CD4-positive, alpha-beta memory T cell (primary cell): Measurements from ENCODE around the gene CCNJL. TPM values are rescaled to one million over a fixed set of nuclear protein-coding genes. Genes with fewer than 3 reads are reported as not detected.
"Not testable (repeated sequence)": the region's sequence is repeated elsewhere in the genome, so short reads cannot be mapped to it uniquely, and the experiment has no call there.

ENCODE experiments used
- CTCF ChIA-PET: fragments of 350-600 bp; sonication (Branson Sonifier 250); formaldehyde crosslinking; loops from one replicate; lab custom pipeline; 2021; ENCODE audit warnings: inconsistent platforms; ENCODE audit not compliant: partially characterized antibody; lab: Charles Lee
- POLR2A ChIA-PET: fragments of 350-600 bp; sonication (Branson Sonifier 250); formaldehyde crosslinking; loops from one replicate; lab custom pipeline; 2021; ENCODE audit not compliant: partially characterized antibody; lab: Charles Lee
- DNase-seq, 5 donors: peaks; one replicate each; pipeline versions ENCODE4 v3.0.0 to v3.0.0-alpha.2; 2020 to 2022; ENCODE audit warnings: mixed read lengths in 1 of 5
- H3K27ac ChIP-seq: one replicate; pipeline ENCODE4 v1.7.0; 2013; ENCODE audit warnings: low read depth, low read length
- H3K27me3 ChIP-seq: 2 replicates; pipeline ENCODE4 v1.7.0; 2013; ENCODE audit warnings: mild to moderate bottlenecking, low read length, moderate library complexity; ENCODE audit not compliant: insufficient read depth
- H3K36me3 ChIP-seq: 2 replicates; pipeline ENCODE4 v1.7.0; 2013; ENCODE audit warnings: mild to moderate bottlenecking, low read length, moderate library complexity; ENCODE audit not compliant: insufficient read depth
- H3K4me1 ChIP-seq: 2 replicates; pipeline ENCODE4 v1.7.0; 2013; ENCODE audit warnings: mild to moderate bottlenecking, low read length, moderate library complexity; ENCODE audit not compliant: insufficient read depth
- H3K4me3 ChIP-seq, 2 donors: one replicate each; pipeline ENCODE4 v1.7.0; 2013; ENCODE audit warnings: low read length in 2 of 2, mild to moderate bottlenecking in 1 of 2
- H3K9me3 ChIP-seq, 2 donors: one replicate each; pipeline ENCODE4 v1.7.0; 2013; ENCODE audit warnings: low read length in 2 of 2, control low read depth in 1 of 2; ENCODE audit not compliant: control insufficient read depth in 1 of 2
- H3K27ac Mint-ChIP-seq, 7 donors: one replicate each; pipeline ENCODE4 v1.8.0; 2020 to 2021; ENCODE audit warnings: mixed read lengths in 7 of 7, mild to moderate bottlenecking in 6 of 7, inconsistent platforms in 3 of 7, moderate library complexity in 3 of 7
- H3K27me3 Mint-ChIP-seq, 2 donors: one replicate each; pipeline ENCODE4 v1.8.0; 2020 to 2021; ENCODE audit warnings: mixed read lengths in 2 of 2
- H3K36me3 Mint-ChIP-seq, 2 donors: one replicate each; pipeline ENCODE4 v1.8.0; 2020 to 2021; ENCODE audit warnings: mixed read lengths in 2 of 2, inconsistent platforms in 1 of 2, mild to moderate bottlenecking in 1 of 2
- H3K4me1 Mint-ChIP-seq, 4 donors: one replicate each; pipeline ENCODE4 v1.8.0; 2020 to 2021; ENCODE audit warnings: mixed read lengths in 4 of 4, mild to moderate bottlenecking in 1 of 4
- H3K4me3 Mint-ChIP-seq, 8 donors: one replicate each; pipeline ENCODE4 v1.8.0; 2020 to 2021; ENCODE audit warnings: mixed read lengths in 8 of 8, mild to moderate bottlenecking in 7 of 8, moderate library complexity in 6 of 8, inconsistent platforms in 3 of 8
- H3K9me3 Mint-ChIP-seq, 8 donors: one replicate each; pipeline ENCODE4 v1.8.0; 2020 to 2021; ENCODE audit warnings: mixed read lengths in 8 of 8, mild to moderate bottlenecking in 5 of 8, inconsistent platforms in 3 of 8, moderate library complexity in 1 of 8
- intact Hi-C: fragments of 100-400 bp; cut with micrococcal nuclease; formaldehyde crosslinking; loops from one replicate; pipeline ENCODE4 v1.15.1; 2023
- polyA plus RNA-seq, 2 donors: library from polyadenylated mRNA; unstranded; fragments of 300-500 nt; fragmentation: Illumina TruSeq; gene quantifications; one replicate each; pipeline ENCODE4 v1.2.3, GENCODE V29; 2021
- total RNA-seq, 2 experiments: library from RNA; stranded (reverse); gene quantifications; one replicate each; pipeline ENCODE4 v1.2.3, GENCODE V29; 2021

CCNJL gene
- total and polyA plus RNA-seq, 4 experiments from 2014 or later = not detected

DNA sequence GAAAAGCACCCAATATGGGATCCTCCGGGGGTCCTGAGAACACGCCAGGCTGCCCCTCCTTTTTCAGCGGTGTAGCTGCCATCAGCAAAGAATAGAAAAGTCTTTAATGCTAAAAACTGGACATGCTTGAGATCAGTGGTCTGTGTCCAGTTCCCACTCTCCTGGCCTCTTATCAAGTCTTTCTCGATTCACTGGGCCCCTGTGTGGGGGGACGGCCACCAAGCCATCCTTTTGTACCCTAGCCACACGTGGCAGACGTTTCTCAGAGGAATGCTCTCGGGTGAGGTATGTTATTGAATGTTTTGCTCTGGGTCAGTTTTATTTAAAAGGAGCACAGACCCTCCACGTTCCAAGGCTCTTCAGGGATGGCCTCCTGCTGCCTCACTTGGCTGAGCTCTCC is 59.4 kb downstream of the CCNJL start:
- peaks cover 0 to 5% of the 10 kb centered on the region in 2 donors for H3K27me3 Mint-ChIP-seq
- H3K27ac Mint-ChIP-seq = no peak overlapping the region
- no peaks in the 10 kb centered on the region for H3K9me3 Mint-ChIP-seq
- CTCF ChIA-PET = interaction anchor here (1.2 kb wide), 1 partner anchor 10 kb away, joined by 3 read pairs; no protein-coding TSS in a partner anchor
- intact Hi-C loops = no loop called here
- no peak overlapping the region for H3K27ac ChIP-seq
- no peak overlapping the region for H3K4me3 Mint-ChIP-seq
- H3K27me3 ChIP-seq = no peaks in the 10 kb centered on the region
- H3K36me3 ChIP-seq = no peaks in the 10 kb centered on the region
- H3K4me1 Mint-ChIP-seq = no peaks in the 10 kb centered on the region
- no peaks in the 10 kb centered on the region for H3K36me3 Mint-ChIP-seq
- H3K4me3 ChIP-seq = no peak overlapping the region
- no peaks in the 10 kb centered on the region for H3K9me3 ChIP-seq
- POLR2A ChIA-PET = no interaction called here
- no peak for DNase-seq
- H3K4me1 ChIP-seq = no peaks in the 10 kb centered on the region

DNA sequence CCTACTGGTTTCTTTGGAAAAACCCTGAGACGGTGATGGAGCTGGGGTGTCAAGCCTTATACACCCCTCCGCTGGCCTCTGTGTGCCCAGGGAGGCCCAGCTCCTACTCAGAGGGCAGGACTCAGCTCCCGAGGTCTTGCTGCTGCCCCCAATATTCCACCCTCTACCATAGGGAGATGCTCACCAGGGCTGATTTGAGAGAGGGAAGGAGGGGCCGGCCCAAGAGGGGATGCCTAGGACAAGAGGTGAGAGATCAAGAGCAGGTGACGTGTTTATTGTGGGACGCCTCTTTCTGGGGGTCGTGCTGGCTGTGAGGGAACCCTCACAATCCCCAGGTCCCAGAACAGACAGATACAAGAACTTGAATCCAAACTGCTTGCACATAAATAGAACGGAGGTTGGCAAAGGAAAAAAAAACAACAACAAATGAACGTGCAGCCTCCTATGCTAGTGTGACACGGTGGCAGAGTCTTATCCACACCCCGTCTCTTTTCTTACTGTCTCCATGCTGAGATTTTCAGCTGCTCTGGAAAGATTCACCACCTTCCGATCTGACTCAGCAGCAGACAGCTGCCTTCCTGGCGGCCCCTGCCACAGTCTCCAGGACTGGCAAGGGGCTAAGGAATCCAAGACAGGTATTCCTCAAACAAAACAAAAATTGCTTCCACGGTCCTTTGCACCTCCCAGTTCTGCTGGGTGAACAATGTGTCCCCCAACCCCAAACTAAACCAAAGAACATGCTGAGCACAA is 60.8 kb downstream of the CCNJL start:
- H3K36me3 ChIP-seq = no peaks in the 10 kb centered on the region
- no peaks in the 10 kb centered on the region for H3K36me3 Mint-ChIP-seq

DNA sequence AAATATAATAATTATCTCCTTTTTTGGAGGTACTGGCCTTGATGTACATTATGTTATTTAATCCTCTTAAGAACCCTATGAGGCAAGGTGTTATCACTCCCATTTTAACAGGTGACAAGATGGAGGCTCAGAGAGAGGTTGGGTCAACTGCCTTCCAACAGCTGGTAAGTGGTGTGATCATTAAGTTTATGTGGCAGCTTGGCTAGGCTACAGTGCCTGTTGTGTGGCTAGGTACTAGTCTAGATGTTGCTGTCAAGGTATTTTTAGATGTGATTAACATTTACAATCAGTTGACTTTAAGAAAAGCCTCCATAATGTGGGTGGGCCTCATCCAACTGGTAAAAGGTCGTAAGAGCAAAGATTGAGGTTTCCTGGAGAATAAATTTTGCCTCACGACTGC is 61.5 kb downstream of the CCNJL start:
- intact Hi-C loops = no loop called here
- H3K36me3 Mint-ChIP-seq = no peaks in the 10 kb centered on the region
- ChIA-PET POLR2A (no interaction called here), CTCF (no interaction called here)
- Histone ChIP-seq H3K4me1 (no peaks in the 10 kb centered on the region), H3K4me3 (no peak overlapping the region), H3K27ac (no peak overlapping the region), H3K36me3 (no peaks in the 10 kb centered on the region), H3K27me3 (no peaks in the 10 kb centered on the region), H3K9me3 (no peaks in the 10 kb centered on the region)
- H3K4me1 Mint-ChIP-seq = no peaks in the 10 kb centered on the region
- H3K4me3 Mint-ChIP-seq = no peak overlapping the region
- no peaks in the 10 kb centered on the region for H3K9me3 Mint-ChIP-seq
- no peak overlapping the region for H3K27ac Mint-ChIP-seq
- no peak for DNase-seq
- H3K27me3 Mint-ChIP-seq = peaks cover 0 to 5% of the 10 kb centered on the region in 2 donors

More for the DNA sequence above, 60.8 kb downstream of the CCNJL start:
- no peaks in the 10 kb centered on the region for H3K4me1 Mint-ChIP-seq
- no peaks in the 10 kb centered on the region for H3K9me3 Mint-ChIP-seq
- H3K27me3 Mint-ChIP-seq = peaks cover 0 to 5% of the 10 kb centered on the region in 2 donors
- H3K4me3 ChIP-seq = no peak overlapping the region
- no peak for DNase-seq
- no peaks in the 10 kb centered on the region for H3K27me3 ChIP-seq
- no peak overlapping the region for H3K4me3 Mint-ChIP-seq
- no peak overlapping the region for H3K27ac ChIP-seq
- ChIA-PET POLR2A (no interaction called here), CTCF (interaction anchor here (1.2 kb wide), 1 partner anchor 12 kb away, joined by 3 read pairs; no protein-coding TSS in a partner anchor)
- H3K4me1 ChIP-seq = no peaks in the 10 kb centered on the region
- intact Hi-C loops = no loop called here
- no peaks in the 10 kb centered on the region for H3K9me3 ChIP-seq
- H3K27ac Mint-ChIP-seq = peak overlapping the region in 1 of 7 donors; percentile 44

DNA sequence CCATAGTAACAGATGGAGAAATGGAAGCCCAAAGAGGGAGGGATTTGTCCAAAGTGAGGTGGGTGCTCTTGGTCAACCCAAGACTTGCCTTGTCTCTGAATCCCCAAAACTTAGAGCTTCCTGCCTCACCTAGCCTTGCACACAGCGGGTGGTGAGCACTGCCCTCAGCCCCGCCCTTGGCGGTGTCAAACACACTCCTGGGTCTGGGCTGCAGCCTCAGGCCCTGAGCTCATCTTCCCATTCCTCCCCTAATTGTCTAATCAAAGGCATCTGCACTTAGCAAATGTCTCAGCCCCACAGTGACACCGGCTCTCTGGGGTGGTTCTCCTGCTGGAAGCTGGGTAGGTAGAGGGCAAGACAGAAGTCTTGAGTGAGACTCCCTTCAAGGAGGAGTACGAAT is 62.1 kb downstream of the CCNJL start:
- DNase-seq = no peak
- POLR2A ChIA-PET = no interaction called here
- Mint-ChIP-seq H3K27me3 (peaks cover 0 to 5% of the 10 kb centered on the region in 2 donors), H3K36me3 (no peaks in the 10 kb centered on the region), H3K4me1 (no peaks in the 10 kb centered on the region), H3K27ac (no peak overlapping the region), H3K4me3 (no peak overlapping the region), H3K9me3 (no peaks in the 10 kb centered on the region)
- CTCF ChIA-PET = no interaction called here
- Histone ChIP-seq H3K9me3 (no peaks in the 10 kb centered on the region), H3K27me3 (no peaks in the 10 kb centered on the region), H3K4me1 (no peaks in the 10 kb centered on the region), H3K36me3 (no peaks in the 10 kb centered on the region), H3K4me3 (no peak overlapping the region), H3K27ac (no peak overlapping the region)
- intact Hi-C loops = no loop called here

DNA sequence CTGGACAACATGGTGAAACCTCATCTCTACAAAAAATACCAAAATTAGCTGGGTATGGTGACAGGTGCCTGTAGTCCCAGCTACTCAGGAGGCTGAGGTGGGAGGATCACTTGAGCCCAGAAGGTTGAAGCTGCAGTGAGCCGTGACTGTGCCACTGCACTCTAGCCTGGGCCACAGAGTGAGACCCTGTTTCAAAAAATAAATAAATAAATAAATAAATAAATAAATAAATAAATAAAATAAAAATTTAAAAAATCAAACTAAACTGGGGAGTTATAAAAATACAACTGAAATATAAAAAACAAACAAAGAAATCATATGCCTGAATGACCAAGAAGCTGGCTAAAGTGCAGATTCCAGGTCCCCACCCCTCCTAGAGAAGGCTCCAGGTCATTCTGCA is 62.8 kb downstream of the CCNJL start:
- H3K36me3 Mint-ChIP-seq, H3K27ac Mint-ChIP-seq, CTCF ChIA-PET, H3K4me1 ChIP-seq, H3K27me3 Mint-ChIP-seq, H3K36me3 ChIP-seq, H3K4me3 Mint-ChIP-seq, H3K27ac ChIP-seq, H3K27me3 ChIP-seq, intact Hi-C loops, H3K4me3 ChIP-seq, POLR2A ChIA-PET, DNase-seq, H3K9me3 Mint-ChIP-seq, H3K9me3 ChIP-seq, H3K4me1 Mint-ChIP-seq: not testable (repeated sequence)

DNA sequence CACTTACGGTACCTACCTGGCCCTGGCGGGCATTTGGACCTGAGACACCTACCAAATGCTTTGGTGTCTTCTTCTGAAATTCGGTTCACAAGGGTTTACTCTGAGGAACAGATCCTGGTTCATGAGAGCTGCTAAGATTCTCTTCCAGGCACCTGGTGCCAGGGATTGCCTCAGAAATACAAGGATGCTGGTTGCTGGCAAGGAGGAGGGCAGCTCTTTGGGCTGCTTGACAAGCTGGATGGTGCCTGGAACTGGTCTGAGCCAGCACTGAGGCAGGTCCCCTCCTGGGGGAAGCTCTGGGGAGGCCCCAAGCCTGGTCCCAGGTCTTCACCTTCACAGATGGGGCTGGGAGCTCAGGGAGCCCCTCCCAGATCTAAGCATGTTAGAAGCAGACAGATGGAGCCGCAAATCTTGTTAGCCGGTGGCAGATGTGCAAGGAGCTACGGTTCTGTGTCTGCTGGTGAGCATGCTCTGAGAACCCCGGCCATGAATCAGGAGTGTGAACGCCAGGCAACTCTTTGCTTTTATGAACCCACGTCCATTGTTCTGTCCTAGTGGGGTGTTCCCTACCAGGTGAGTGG is 66.8 kb downstream of the CCNJL start:
- H3K4me1 Mint-ChIP-seq = no peaks in the 10 kb centered on the region
- H3K36me3 ChIP-seq = no peaks in the 10 kb centered on the region
- H3K27me3 ChIP-seq = no peaks in the 10 kb centered on the region
- POLR2A ChIA-PET = no interaction called here
- no peak overlapping the region for H3K27ac ChIP-seq
- H3K27ac Mint-ChIP-seq = no peak overlapping the region
- no peak for DNase-seq
- CTCF ChIA-PET = interaction anchor here (1.3 kb wide), 1 partner anchor 9 kb away, joined by 3 read pairs; no protein-coding TSS in a partner anchor
- no peaks in the 10 kb centered on the region for H3K36me3 Mint-ChIP-seq
- no peaks in the 10 kb centered on the region for H3K4me1 ChIP-seq
- no peak overlapping the region for H3K4me3 Mint-ChIP-seq
- no peak overlapping the region for H3K4me3 ChIP-seq
- intact Hi-C loops = no loop called here
- H3K27me3 Mint-ChIP-seq = peaks cover 0 to 2% of the 10 kb centered on the region in 2 donors
- no peaks in the 10 kb centered on the region for H3K9me3 Mint-ChIP-seq
- H3K9me3 ChIP-seq = no peaks in the 10 kb centered on the region

DNA sequence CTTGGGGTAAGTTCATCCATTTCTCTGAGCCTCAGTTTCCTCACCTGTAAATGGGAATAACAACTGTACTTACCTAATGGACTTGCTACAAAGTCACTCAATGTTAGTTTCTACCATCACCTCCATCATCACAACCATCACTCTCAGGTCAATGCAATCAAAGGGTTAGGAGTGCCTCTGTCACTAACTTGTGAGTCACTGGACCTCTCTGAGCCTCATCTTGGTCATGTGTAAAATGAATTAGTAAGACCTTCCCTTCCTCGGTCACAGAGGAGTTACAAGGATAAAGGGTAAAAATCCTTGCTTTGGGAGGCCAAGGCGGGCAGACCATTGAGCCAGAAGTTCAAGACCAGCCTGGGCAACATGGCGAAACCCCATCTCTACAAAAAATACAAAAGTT is 70.2 kb downstream of the CCNJL start:
- H3K4me1 ChIP-seq = no peaks in the 10 kb centered on the region
- no peaks in the 10 kb centered on the region for H3K9me3 ChIP-seq
- no peak overlapping the region for H3K27ac Mint-ChIP-seq
- no peaks in the 10 kb centered on the region for H3K9me3 Mint-ChIP-seq
- no peaks in the 10 kb centered on the region for H3K27me3 ChIP-seq
- no peaks in the 10 kb centered on the region for H3K36me3 Mint-ChIP-seq
- CTCF ChIA-PET = no interaction called here
- intact Hi-C loops = no loop called here
- H3K27ac ChIP-seq = no peak overlapping the region
- H3K36me3 ChIP-seq = no peaks in the 10 kb centered on the region
- no peak overlapping the region for H3K4me3 Mint-ChIP-seq
- peaks cover 2 to 8% of the 10 kb centered on the region in 2 donors for H3K27me3 Mint-ChIP-seq
- no peak overlapping the region for H3K4me3 ChIP-seq
- no peaks in the 10 kb centered on the region for H3K4me1 Mint-ChIP-seq
- DNase-seq = no peak
- POLR2A ChIA-PET = no interaction called here
